ENCODE data around the gene MAP3K19.
"Not testable (repeated sequence)": the region's sequence is repeated elsewhere in the genome, so short reads cannot be mapped to it uniquely, and the experiment has no call there.

MAP3K19 gene

GRCh38 chr2:135002836-135003235 lies 44.4 kb downstream of the MAP3K19 start:
- DNase-seq (ENCODE audit: low read depth), result no peak
- H3K4me3 ChIP-seq (ENCODE audit: low read depth, low read length), result no peak overlapping the region

- no peak for DNase-seq (ENCODE audit: low read depth)
- no peak overlapping the region for H3K4me3 ChIP-seq (ENCODE audit: low read depth, low read length)
Observed at GRCh38 chr2:134999521-134999920, 47.7 kb downstream of the MAP3K19 start.

DNA sequence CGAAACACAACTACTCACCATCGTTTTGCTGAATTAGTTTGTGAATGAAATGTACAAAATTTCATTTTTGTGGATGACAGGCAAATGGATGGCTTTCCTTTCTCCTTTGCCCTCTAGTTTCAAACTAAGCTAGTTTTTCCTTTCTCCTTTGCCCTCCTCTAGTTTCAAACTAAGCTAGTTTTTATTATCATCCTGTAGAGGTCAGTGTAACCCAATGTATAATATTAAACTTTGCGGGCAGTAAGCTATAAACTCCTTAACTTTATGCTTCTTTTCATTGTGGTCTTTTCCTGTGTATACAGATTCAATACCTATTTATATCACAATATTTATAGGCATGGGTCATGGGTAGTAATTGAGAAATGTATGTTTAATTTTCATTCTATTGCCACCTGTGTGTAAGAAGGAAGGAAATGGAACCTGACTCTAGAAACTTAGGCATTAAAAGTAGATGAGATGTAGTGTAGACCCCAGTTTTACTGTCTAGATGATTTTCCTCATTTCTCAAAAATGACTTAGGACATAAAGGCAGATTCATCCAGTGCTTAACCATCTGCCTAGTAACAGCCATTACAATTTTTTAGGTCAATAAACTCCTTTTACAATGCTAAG lies 58.1 kb downstream of the MAP3K19 start:
- no peak overlapping the region for H3K4me3 ChIP-seq (ENCODE audit: low read depth, low read length)
- peak; percentile 12 for DNase-seq (ENCODE audit: low read depth)

DNA sequence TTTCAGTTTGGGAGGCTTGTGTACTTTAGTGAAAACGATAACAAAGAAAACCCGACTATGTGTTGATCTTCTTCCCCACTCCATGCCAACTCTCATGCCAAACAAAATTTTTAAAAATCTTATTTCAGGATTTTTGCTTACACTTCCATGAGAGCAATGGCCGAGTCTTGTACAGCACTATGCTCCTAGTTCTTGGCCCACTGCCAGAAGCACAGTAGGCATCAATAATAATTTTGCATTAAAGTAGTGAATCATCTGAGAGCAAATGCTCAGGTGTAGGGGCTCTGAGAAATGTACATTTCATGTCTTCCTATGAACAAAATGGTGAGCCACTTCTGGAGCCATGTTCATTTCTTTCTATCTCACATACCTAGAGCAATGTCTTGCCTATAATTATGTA lies 62.2 kb downstream of the MAP3K19 start:
- DNase-seq (ENCODE audit: low read depth), result no peak
- no peak overlapping the region for H3K4me3 ChIP-seq (ENCODE audit: low read depth, low read length)

- no peak for DNase-seq (ENCODE audit: low read depth)
- no peak overlapping the region for H3K4me3 ChIP-seq (ENCODE audit: low read depth, low read length)
Observed at GRCh38 chr2:134982603-134983002, 64.6 kb downstream of the MAP3K19 start.

DNA sequence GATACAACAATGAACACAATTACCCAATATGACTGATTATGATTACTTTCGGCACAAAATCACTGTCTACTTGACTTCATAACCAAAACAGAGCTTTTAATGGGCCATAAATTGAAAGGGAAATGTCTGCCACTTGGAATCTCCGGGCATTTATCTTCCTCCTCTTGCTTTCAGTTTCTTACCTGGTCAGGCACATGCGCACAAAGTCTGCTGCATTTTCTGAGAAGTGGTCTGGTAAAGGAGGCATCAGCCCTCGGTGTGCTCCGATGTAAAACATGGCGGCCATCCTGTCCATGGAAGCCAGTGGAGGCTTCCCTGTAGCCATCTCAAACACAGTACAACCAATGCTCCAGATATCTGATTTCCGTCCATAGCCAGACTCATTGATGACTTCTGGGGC lies 66.6 kb downstream of the MAP3K19 start:
- H3K4me3 ChIP-seq (ENCODE audit: low read depth, low read length), result no peak overlapping the region
- no peak for DNase-seq (ENCODE audit: low read depth)

GRCh38 chr2:134979221-134979620 lies 68.0 kb downstream of the MAP3K19 start:
- DNase-seq (ENCODE audit: low read depth), result no peak
- no peak overlapping the region for H3K4me3 ChIP-seq (ENCODE audit: low read depth, low read length)

DNA sequence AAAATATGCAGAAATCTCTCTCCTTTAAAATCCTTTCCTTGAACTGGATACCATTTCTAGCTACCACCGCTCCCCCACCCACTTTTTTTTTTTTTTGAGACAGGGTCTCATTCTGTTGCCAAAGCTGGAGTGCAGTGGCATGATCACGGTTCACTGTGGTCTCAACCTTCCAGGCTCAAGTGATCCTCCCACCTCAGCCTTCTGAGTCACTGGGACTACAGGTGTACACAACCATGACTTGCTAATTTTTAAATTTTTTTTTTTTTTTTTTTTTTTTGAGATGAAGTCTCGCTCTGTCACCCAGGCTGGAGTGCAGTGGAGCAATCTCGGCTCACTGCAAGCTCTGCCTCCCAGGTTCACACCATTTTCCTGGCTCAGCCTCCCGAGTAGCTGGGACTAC lies 70.1 kb downstream of the MAP3K19 start:
- not testable (repeated sequence) for DNase-seq (ENCODE audit: low read depth)

DNA sequence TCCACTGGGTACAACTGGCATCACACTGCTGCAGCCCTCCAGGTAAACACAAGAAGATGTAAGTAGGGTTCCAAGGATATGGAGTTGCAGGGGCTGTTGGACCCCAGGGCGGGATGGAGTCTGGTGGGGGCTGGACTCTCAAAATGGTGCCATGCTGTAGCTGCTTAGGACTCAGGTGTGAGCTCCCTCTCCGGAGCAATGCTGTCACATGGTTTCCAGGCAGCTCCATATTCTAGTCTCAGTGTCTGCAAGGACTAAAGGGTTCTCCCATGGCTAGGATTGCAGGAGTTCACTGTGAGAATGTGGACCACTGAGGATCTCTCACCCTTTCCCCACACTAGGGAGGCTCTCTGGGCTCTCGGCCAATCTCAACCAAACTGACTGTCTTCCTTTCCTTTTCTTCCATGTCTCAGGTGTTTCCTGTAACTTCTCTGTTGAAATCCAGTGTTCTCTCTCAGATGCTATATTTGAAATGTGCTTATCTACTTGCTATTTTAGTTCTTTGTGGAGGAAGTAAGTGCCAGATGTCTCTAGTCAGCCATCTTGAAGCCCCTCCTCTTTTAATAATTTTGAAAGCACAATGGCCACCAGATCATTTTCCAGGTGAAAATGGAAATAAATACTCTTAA lies 71.1 kb downstream of the MAP3K19 start:
- DNase-seq (ENCODE audit: low read depth), result no peak
- no peak overlapping the region for H3K4me3 ChIP-seq (ENCODE audit: low read depth, low read length)

More for the DNA sequence above, 70.1 kb downstream of the MAP3K19 start:
- H3K4me3 ChIP-seq (ENCODE audit: low read depth, low read length), result not testable (repeated sequence)

DNA sequence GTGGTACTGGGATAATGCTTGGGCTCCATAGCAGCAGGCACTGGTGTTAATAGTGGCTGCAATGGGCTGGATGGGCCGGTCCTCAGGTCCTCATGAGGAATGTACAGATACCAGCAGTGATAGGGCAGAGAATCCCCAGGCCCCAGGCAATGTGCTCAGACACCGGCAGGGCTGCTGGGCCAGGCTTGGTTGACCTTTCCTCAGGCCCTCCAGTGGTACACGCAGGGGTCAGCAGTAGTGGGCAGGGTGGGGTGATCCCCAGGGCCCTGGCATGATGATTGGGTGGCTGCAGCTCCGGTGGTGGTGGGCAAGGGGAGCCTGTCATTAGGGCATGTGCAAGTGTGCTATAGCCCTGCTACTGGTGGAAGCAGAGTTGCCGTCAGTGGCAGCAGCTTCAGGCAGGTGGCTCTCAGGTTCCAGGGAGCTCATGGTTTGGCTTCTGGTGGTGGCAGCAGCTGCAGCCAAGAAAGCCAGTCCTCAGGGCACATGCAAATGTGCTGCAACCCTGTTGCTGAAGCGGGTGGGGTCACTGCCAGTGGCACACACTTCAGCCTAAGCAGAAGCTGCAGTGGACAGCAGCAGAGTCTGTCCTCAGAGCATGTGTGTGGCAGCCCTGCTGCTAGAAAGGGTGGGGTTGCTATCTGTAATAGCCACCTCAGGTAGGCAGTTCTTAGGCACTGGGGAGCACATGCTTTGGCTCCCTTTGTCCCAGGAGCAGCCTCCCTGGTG lies 71.8 kb downstream of the MAP3K19 start:
- no peak overlapping the region for H3K4me3 ChIP-seq (ENCODE audit: low read depth, low read length)
- no peak for DNase-seq (ENCODE audit: low read depth)

- H3K4me3 ChIP-seq (ENCODE audit: low read depth, low read length), result no peak overlapping the region
- DNase-seq (ENCODE audit: low read depth), result no peak
Observed at GRCh38 chr2:134973241-134974138, 73.8 kb downstream of the MAP3K19 start.

DNA sequence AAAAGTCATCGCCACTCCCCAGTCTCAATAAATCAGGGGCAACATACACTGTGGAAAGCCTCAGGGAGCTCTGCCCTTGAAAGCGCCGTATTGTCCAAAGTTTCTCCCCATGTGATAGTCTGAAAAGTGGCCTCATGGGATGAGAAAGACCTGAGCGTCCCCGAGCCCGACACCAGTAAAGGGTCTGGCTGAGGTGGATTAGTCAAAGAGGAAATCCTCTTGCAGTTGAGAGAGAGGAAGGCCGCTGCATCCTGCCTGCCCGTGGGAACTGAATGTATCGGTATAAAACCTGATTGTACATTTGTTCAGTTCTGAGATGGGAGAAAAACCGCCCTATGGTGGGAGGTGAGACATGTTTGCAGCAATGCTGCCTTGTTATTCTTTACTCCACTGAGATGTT lies 80.1 kb downstream of the MAP3K19 start:
- DNase-seq (ENCODE audit: low read depth); H3K4me3 ChIP-seq (ENCODE audit: low read depth, low read length): not testable (repeated sequence)

GRCh38 chr2:134957477-134957876 lies 89.8 kb downstream of the MAP3K19 start:
- no peak overlapping the region for H3K4me3 ChIP-seq (ENCODE audit: low read depth, low read length)
- DNase-seq (ENCODE audit: low read depth), result no peak

- no peak overlapping the region for H3K4me3 ChIP-seq (ENCODE audit: low read depth, low read length)
- DNase-seq (ENCODE audit: low read depth), result no peak
Observed at GRCh38 chr2:134955744-134956143, 91.5 kb downstream of the MAP3K19 start.

DNA sequence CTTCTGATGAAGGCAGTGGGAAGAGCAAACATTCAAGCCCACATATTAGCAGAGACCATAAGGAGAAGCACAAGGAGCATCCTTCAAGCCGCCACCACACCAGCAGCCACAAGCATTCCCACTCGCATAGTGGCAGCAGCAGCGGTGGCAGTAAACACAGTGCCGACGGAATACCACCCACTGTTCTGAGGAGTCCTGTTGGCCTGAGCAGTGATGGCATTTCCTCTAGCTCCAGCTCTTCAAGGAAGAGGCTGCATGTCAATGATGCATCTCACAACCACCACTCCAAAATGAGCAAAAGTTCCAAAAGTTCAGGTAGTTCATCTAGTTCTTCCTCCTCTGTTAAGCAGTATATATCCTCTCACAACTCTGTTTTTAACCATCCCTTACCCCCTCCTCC lies 93.2 kb downstream of the MAP3K19 start:
- H3K4me3 ChIP-seq (ENCODE audit: low read depth, low read length), result no peak overlapping the region
- no peak for DNase-seq (ENCODE audit: low read depth)

DNA sequence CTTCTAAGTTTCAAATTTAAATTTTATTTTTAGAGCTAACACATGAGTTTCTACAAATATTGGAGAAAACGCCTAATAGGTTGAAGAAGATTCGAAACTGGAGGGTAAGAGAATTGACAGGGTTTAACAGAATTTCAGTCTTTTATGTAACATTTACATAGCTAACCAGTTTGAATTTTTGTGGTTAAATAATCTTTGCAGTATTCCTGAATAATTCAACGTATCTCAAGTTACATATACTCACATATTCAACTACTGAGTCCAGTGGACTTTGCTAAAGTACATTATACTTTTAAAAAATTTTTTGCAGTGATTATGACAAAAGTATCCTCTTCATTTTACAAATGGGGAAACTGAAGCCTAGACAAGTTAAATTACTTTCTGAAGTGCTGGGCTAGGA lies 94.6 kb downstream of the MAP3K19 start:
- no peak for DNase-seq (ENCODE audit: low read depth)

GRCh38 chr2:134950886-134951285 lies 96.4 kb downstream of the MAP3K19 start:
- no peak overlapping the region for H3K4me3 ChIP-seq (ENCODE audit: low read depth, low read length)
- DNase-seq (ENCODE audit: low read depth), result no peak

More for the DNA sequence above, 94.6 kb downstream of the MAP3K19 start:
- no peak overlapping the region for H3K4me3 ChIP-seq (ENCODE audit: low read depth, low read length)

- DNase-seq (ENCODE audit: low read depth), result no peak
- H3K4me3 ChIP-seq (ENCODE audit: low read depth, low read length), result no peak overlapping the region
Observed at GRCh38 chr2:134949981-134950708, 97.1 kb downstream of the MAP3K19 start.

- DNase-seq (ENCODE audit: low read depth), result no peak
- H3K4me3 ChIP-seq (ENCODE audit: low read depth, low read length), result no peak overlapping the region
Observed at GRCh38 chr2:134946073-134946472, 101.2 kb downstream of the MAP3K19 start.
